T-helper 2 cell treated with Interferon-gamma antibody and Interleukin-4, amounts not matched to agents 5 μg/mL and 100 μg/mL, for 36 hours (primary cell): ENCODE measurements around the gene ANKRD33.
A peak's percentile ranks its signal among the peaks of the same experiment; 100 is the strongest.

Experiments used
- DNase-seq: peaks from one replicate; pipeline ENCODE4 v3.0.0; 2021; ENCODE audit warnings: low spot score
- H3K27ac Mint-ChIP-seq: one replicate; pipeline ENCODE4 v1.8.0; 2021; ENCODE audit warnings: mild to moderate bottlenecking, mixed read lengths
- H3K27me3 Mint-ChIP-seq: one replicate; pipeline ENCODE4 v1.8.0; 2021; ENCODE audit warnings: low read depth, mixed read lengths
- H3K36me3 Mint-ChIP-seq: one replicate; pipeline ENCODE4 v1.8.0; 2021; ENCODE audit warnings: low read depth, mixed read lengths
- H3K4me1 Mint-ChIP-seq: one replicate; pipeline ENCODE4 v1.8.0; 2021; ENCODE audit warnings: low read depth, mixed read lengths
- H3K4me3 Mint-ChIP-seq: one replicate; pipeline ENCODE4 v1.8.0; 2022; ENCODE audit warnings: mild to moderate bottlenecking, moderate library complexity, mixed read lengths
- H3K9me3 Mint-ChIP-seq: one replicate; pipeline ENCODE4 v1.8.0; 2021; ENCODE audit warnings: mixed read lengths

ANKRD33 gene, protein sequence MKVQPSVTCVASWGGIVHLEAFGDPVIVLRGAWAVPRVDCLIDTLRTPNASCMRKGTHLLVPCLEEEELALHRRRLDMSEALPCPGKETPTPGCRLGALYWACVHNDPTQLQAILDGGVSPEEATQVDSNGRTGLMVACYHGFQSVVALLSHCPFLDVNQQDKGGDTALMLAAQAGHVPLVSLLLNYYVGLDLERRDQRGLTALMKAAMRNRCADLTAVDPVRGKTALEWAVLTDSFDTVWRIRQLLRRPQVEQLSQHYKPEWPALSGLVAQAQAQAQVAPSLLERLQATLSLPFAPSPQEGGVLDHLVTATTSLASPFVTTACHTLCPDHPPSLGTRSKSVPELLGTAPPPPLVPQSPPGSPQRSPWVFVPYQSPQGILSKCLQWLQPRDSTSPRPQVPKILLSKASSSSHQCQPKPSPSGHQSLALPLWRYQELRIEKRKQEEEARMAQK

GRCh38 chr12:51887476-51888315, at the start of gene ANKRD33:
TSS of gene ANKRD33 (plus strand) at chr12:51888103. CDS start at chr12:51888187, 84 bp downstream.
- Mint-ChIP-seq H3K36me3 (peaks cover 2% of the 10 kb centered on the region), H3K9me3 (peaks cover 11% of the 10 kb centered on the region), H3K4me3 (no peak within 1 kb of the TSS), H3K27me3 (peaks cover 2% of the 10 kb centered on the region), H3K4me1 (peaks cover 9% of the 10 kb centered on the region), H3K27ac (peak within 1 kb of the TSS; percentile 13)
- no peak for DNase-seq

DNA sequence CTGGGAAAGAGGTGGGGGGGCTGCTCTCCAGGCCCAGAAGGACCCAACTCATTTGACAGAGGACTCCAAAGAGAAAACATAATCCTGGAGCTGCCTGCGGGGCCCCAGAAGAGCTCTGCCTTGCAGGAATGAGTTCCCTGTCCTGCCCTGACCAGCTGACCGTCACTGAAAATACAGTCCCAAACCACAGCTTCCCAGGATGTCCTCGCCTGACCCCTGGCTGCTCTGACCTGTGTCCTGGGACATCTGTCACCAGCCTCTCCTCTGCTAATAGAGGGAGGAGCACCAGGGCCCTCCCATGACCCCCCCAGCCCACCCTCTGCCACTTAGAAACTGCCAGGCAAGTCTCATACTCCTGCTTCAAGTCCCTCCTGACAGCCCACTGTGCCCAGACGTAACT, 49.1 kb upstream of the ANKRD33 start:
- no peaks in the 10 kb centered on the region for H3K9me3 Mint-ChIP-seq
- no peak overlapping the region for H3K4me3 Mint-ChIP-seq
- H3K36me3 Mint-ChIP-seq = no peaks in the 10 kb centered on the region
- peaks cover 20% of the 10 kb centered on the region for H3K27me3 Mint-ChIP-seq
- peaks cover 2% of the 10 kb centered on the region for H3K4me1 Mint-ChIP-seq
- DNase-seq = no peak
- no peak overlapping the region for H3K27ac Mint-ChIP-seq

GRCh38 chr12:51839310-51839947, 48.5 kb upstream of the ANKRD33 start:
- peaks cover 21% of the 10 kb centered on the region for H3K27me3 Mint-ChIP-seq
- H3K9me3 Mint-ChIP-seq = no peaks in the 10 kb centered on the region
- H3K27ac Mint-ChIP-seq = no peak overlapping the region

GRCh38 chr12:51840966-51841365, 46.9 kb upstream of the ANKRD33 start:
- no peak for DNase-seq
- Mint-ChIP-seq H3K27ac (no peak overlapping the region), H3K36me3 (no peaks in the 10 kb centered on the region), H3K4me1 (no peaks in the 10 kb centered on the region), H3K9me3 (no peaks in the 10 kb centered on the region), H3K27me3 (peaks cover 30% of the 10 kb centered on the region), H3K4me3 (no peak overlapping the region)

More at GRCh38 chr12:51839310-51839947, 48.5 kb upstream of the ANKRD33 start:
- Mint-ChIP-seq H3K4me1 (no peaks in the 10 kb centered on the region), H3K36me3 (no peaks in the 10 kb centered on the region), H3K4me3 (no peak overlapping the region)
- DNase-seq = no peak

GRCh38 chr12:51841727-51842126, 46.2 kb upstream of the ANKRD33 start:
- DNase-seq = no peak
- H3K4me1 Mint-ChIP-seq = no peaks in the 10 kb centered on the region
- H3K36me3 Mint-ChIP-seq = no peaks in the 10 kb centered on the region
- H3K27ac Mint-ChIP-seq = no peak overlapping the region
- peaks cover 37% of the 10 kb centered on the region for H3K27me3 Mint-ChIP-seq
- H3K9me3 Mint-ChIP-seq = no peaks in the 10 kb centered on the region
- no peak overlapping the region for H3K4me3 Mint-ChIP-seq

DNA sequence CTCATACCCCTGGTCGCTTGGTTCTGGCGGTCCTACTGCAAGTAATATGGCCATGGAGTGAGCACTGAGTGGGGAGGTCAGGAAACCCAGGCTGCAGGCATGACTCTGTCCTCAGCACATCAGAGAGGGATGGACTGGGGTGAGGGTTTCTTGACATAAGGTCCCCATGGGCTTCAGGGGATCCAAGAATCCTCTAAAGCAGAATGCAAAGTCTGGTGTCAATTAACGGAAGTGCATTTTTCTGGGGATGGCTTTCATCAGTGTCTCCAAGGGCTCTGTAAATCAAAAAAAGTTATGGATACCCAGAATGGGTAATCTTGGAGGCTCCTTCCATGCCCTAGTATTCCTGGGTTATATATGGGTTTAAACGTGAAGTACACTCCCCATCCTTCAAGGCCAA, 43.0 kb upstream of the ANKRD33 start:
- H3K27me3 Mint-ChIP-seq = peaks cover 44% of the 10 kb centered on the region
- H3K4me3 Mint-ChIP-seq = no peak overlapping the region
- H3K27ac Mint-ChIP-seq = no peak overlapping the region

DNA sequence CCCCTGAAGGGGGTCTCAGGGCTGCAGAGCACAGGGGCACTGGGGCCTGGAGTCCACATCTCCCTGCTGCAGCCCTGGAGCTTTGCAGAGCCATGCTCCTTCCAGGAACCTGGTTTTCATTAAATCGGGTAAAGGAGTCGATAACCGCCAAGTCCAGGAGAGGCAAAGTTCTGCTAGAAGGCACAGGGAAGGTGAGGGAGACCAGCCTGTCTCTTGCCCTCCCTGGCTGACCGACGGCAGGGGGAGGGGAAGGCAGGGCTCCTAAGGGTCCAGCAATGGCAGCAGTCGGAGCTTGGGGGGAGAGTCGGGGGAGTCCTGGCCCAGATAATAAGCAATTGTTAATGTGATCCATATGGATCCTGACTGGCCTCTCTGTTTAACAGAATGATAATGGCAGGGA, 42.4 kb upstream of the ANKRD33 start:
- no peak overlapping the region for H3K4me3 Mint-ChIP-seq
- H3K4me1 Mint-ChIP-seq = no peaks in the 10 kb centered on the region
- no peaks in the 10 kb centered on the region for H3K9me3 Mint-ChIP-seq
- peaks cover 49% of the 10 kb centered on the region for H3K27me3 Mint-ChIP-seq
- DNase-seq = no peak
- no peak overlapping the region for H3K27ac Mint-ChIP-seq
- H3K36me3 Mint-ChIP-seq = no peaks in the 10 kb centered on the region

More for the DNA sequence above, 43.0 kb upstream of the ANKRD33 start:
- Mint-ChIP-seq H3K4me1 (no peaks in the 10 kb centered on the region), H3K36me3 (no peaks in the 10 kb centered on the region), H3K9me3 (no peaks in the 10 kb centered on the region)
- no peak for DNase-seq

GRCh38 chr12:51846271-51846691, 41.6 kb upstream of the ANKRD33 start:
- no peak for DNase-seq
- Mint-ChIP-seq H3K27me3 (peaks cover 57% of the 10 kb centered on the region), H3K4me3 (peak overlapping the region; percentile 5), H3K9me3 (no peaks in the 10 kb centered on the region), H3K4me1 (peaks cover 2% of the 10 kb centered on the region), H3K36me3 (no peaks in the 10 kb centered on the region), H3K27ac (no peak overlapping the region)

DNA sequence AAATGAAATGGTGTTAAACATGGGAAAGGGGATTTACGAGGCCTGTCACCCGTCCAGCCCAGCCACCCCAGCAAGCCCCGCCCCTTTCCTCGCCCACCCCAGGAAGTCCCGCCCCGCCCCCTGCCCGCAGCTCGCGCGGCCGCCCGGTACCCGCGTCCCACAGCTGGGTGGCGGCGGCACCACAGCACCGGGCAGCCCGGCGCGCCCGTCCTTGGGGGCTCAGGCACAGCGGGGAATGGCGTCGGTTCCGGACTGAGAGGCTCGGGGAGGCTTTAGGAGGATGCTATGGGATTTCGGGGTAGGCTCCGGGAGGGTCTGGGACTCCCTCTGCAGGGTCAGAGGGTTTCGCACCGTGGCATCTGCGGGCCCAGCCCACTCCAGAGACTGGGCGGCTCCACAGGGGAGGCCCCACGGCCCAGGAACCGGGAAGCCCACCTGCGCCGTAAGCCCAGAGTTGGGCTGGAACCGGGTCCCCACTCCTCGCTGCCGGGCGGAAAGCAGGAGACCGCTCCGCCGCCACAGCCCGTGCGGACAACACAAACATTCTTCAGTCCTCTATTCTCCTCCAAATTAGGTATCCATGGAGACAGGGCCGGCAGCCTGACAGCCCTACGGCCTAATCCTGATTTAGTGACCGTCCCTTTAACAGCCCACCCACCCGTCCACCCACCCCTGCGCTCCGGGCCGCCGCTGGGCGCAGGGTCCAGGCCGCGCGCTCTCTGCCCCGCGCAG, 40.8 kb upstream of the ANKRD33 start:
- H3K9me3 Mint-ChIP-seq = no peaks in the 10 kb centered on the region
- H3K4me1 Mint-ChIP-seq = peaks cover 5% of the 10 kb centered on the region
- H3K4me3 Mint-ChIP-seq = peak overlapping the region; percentile 67
- H3K36me3 Mint-ChIP-seq = no peaks in the 10 kb centered on the region
- peaks cover 60% of the 10 kb centered on the region for H3K27me3 Mint-ChIP-seq
- DNase-seq = peak; percentile 6
- H3K27ac Mint-ChIP-seq = no peak overlapping the region

- Mint-ChIP-seq H3K9me3 (no peaks in the 10 kb centered on the region), H3K4me3 (no peak overlapping the region), H3K4me1 (peaks cover 5% of the 10 kb centered on the region), H3K27ac (no peak overlapping the region), H3K27me3 (peaks cover 67% of the 10 kb centered on the region), H3K36me3 (no peaks in the 10 kb centered on the region)
- DNase-seq = no peak
Observed at GRCh38 chr12:51847643-51848325, 40.1 kb upstream of the ANKRD33 start.

GRCh38 chr12:51848326-51848727, 39.6 kb upstream of the ANKRD33 start, which contains the start of gene FIGNL2:
TSS of gene FIGNL2 (minus strand) at chr12:51848718. CDS start at chr12:51822413, 26,305 bp downstream.
- Mint-ChIP-seq H3K27me3 (peaks cover 70% of the 10 kb centered on the region), H3K9me3 (no peaks in the 10 kb centered on the region), H3K36me3 (no peaks in the 10 kb centered on the region), H3K4me1 (peaks cover 5% of the 10 kb centered on the region), H3K27ac (no peak within 1 kb of the TSS), H3K4me3 (no peak within 1 kb of the TSS)
- no peak for DNase-seq

DNA sequence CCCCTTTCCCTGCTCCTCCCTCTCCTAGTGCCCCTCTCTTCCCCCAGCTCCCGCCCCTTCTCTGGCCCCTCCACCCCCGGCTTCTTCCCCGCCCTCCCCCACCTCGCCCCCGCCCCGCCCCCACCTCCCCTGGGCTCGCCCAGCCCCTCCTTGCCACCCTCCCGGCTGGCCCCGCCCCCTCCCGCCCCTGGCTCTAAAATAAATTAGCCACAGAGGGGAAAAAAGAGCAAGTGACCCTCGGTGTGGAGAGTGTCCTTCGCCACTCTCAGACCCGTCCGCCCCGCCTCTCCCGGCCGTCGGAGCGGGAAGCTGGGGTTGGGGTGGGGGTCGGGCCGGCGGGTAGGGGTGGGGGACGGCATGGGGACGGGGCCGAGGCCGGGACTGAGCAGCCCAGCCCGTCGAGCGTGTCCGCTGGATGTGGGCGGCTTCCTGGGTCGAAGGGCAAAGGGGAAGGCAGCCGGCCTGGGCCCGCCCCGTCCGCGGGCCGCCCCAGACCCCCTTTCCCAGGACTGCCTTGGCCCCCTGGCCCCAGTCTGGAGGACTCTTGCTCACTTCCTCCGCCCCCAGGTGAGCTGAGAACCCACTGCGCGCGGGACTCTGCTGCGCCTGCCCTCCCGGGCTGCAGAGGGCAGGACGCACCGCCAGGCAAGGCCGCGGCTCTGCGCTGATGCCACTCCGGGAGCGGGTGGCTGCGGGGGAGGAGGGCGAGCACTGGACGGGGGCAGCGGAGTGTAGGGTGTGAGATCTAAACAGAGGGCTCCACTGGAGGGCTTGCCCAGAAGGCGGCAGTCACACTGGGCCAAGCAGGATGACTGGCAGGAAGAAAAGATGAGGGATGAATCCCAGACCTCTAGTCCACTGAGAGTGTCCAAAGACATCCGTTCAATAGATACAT, 38.8 kb upstream of the ANKRD33 start:
- Mint-ChIP-seq H3K27ac (no peak overlapping the region), H3K4me3 (no peak overlapping the region), H3K36me3 (no peaks in the 10 kb centered on the region), H3K27me3 (peaks cover 64% of the 10 kb centered on the region), H3K9me3 (no peaks in the 10 kb centered on the region), H3K4me1 (peaks cover 5% of the 10 kb centered on the region)
- no peak for DNase-seq
